ENCODE data around the gene MTTP. TPM values are rescaled to one million over a fixed set of nuclear protein-coding genes. Genes with fewer than 3 reads are reported as not detected.

MTTP gene
- total RNA-seq, 4 donors from 2014 or later: 0.14 TPM; not detected in 3

- intact Hi-C loops (cut with DNase I; ENCODE audit: low total_unique reads): no loop called here
- H3K27ac ChIP-seq: no peak overlapping the region
- H3K9me3 ChIP-seq: no peaks in the 10 kb centered on the region
- no peaks in the 10 kb centered on the region for H3K36me3 ChIP-seq
- H3K4me3 ChIP-seq: no peak overlapping the region
- DNase-seq: no peak
- TF ChIP-seq CTCF (IDR thresholded peaks at IDR 0.05): no peak
- TF ChIP-seq POLR2A (IDR thresholded peaks at IDR 0.05): no peak
- H3K4me1 ChIP-seq: no peaks in the 10 kb centered on the region
- H3K27me3 ChIP-seq: no peaks in the 10 kb centered on the region
These were observed 79.7 kb downstream of the MTTP start for GRCh38 chr4:99654361-99654761.

- no peak for TF ChIP-seq CTCF (IDR thresholded peaks at IDR 0.05)
- TF ChIP-seq POLR2A (IDR thresholded peaks at IDR 0.05): no peak
- intact Hi-C loops (cut with DNase I; ENCODE audit: low total_unique reads): no loop called here
- DNase-seq: no peak
- H3K36me3 ChIP-seq: no peaks in the 10 kb centered on the region
- no peaks in the 10 kb centered on the region for H3K9me3 ChIP-seq
- H3K27ac ChIP-seq: no peak overlapping the region
- H3K4me1 ChIP-seq: no peaks in the 10 kb centered on the region
- H3K4me3 ChIP-seq: no peak overlapping the region
- H3K27me3 ChIP-seq: no peaks in the 10 kb centered on the region
These were observed 80.9 kb downstream of the MTTP start for GRCh38 chr4:99655308-99656081.

- H3K9me3 ChIP-seq: no peaks in the 10 kb centered on the region
- intact Hi-C loops (cut with DNase I; ENCODE audit: low total_unique reads): no loop called here
- H3K36me3 ChIP-seq: no peaks in the 10 kb centered on the region
- no peak for DNase-seq
- H3K4me1 ChIP-seq: no peaks in the 10 kb centered on the region
- H3K4me3 ChIP-seq: no peak within 1 kb of the TSS
- H3K27me3 ChIP-seq: no peaks in the 10 kb centered on the region
- no peak within 1 kb of the TSS for H3K27ac ChIP-seq
- TF ChIP-seq CTCF (IDR thresholded peaks at IDR 0.05): no peak
- no peak for TF ChIP-seq POLR2A (IDR thresholded peaks at IDR 0.05)
These were observed 83.2 kb downstream of the MTTP start, which contains the start of gene C4orf54 for GRCh38 chr4:99657798-99658197. TSS of gene C4orf54 (minus strand) at chr4:99657828. CDS start at chr4:99654648, 3,180 bp downstream.

GRCh38 chr4:99658666-99659065, 84.0 kb downstream of the MTTP start:
- no peak overlapping the region for H3K4me3 ChIP-seq
- H3K27ac ChIP-seq: no peak overlapping the region
- H3K36me3 ChIP-seq: no peaks in the 10 kb centered on the region
- intact Hi-C loops (cut with DNase I; ENCODE audit: low total_unique reads): no loop called here
- DNase-seq: no peak
- H3K27me3 ChIP-seq: no peaks in the 10 kb centered on the region
- H3K4me1 ChIP-seq: no peaks in the 10 kb centered on the region
- no peaks in the 10 kb centered on the region for H3K9me3 ChIP-seq
- TF ChIP-seq POLR2A (IDR thresholded peaks at IDR 0.05) (no peak), CTCF (IDR thresholded peaks at IDR 0.05) (no peak)

GRCh38 chr4:99661907-99662306, 87.3 kb downstream of the MTTP start:
- H3K9me3 ChIP-seq: no peaks in the 10 kb centered on the region
- H3K4me1 ChIP-seq: no peaks in the 10 kb centered on the region
- no peaks in the 10 kb centered on the region for H3K27me3 ChIP-seq
- H3K36me3 ChIP-seq: no peaks in the 10 kb centered on the region
- TF ChIP-seq POLR2A (IDR thresholded peaks at IDR 0.05) (no peak), CTCF (IDR thresholded peaks at IDR 0.05) (no peak)
- no peak for DNase-seq
- H3K4me3 ChIP-seq: no peak overlapping the region
- H3K27ac ChIP-seq: no peak overlapping the region
- intact Hi-C loops (cut with DNase I; ENCODE audit: low total_unique reads): loop anchor here (10.0 kb wide), 1 partner anchor 53 kb away; no protein-coding TSS in a partner anchor

Measured in uterus (tissue), 4 donors.